NCI-H2227 (cell line): ENCODE measurements around the gene ACVRL1.

ENCODE experiments used
- DNase-seq: peaks from one replicate; lab custom pipeline; 2025; ENCODE audit not compliant: unreplicated experiment; lab: John Stamatoyannopoulos, UW

Gene ACVRL1

GRCh38 chr12:51961834-51962233, 54.5 kb downstream of the ACVRL1 start:
- DNase-seq: no peak

GRCh38 chr12:51962737-51963136, 55.4 kb downstream of the ACVRL1 start:
- no peak for DNase-seq

- no peak for DNase-seq
Observed at GRCh38 chr12:51963477-51963876, 56.2 kb downstream of the ACVRL1 start.

GRCh38 chr12:51969643-51970042, 62.3 kb downstream of the ACVRL1 start:
- DNase-seq: no peak

GRCh38 chr12:51970904-51971646, 63.8 kb downstream of the ACVRL1 start:
- DNase-seq: no peak

- no peak for DNase-seq
Observed at GRCh38 chr12:51971679-51972421, 64.5 kb downstream of the ACVRL1 start.

GRCh38 chr12:51972422-51972812, 65.1 kb downstream of the ACVRL1 start:
- no peak for DNase-seq

- no peak for DNase-seq
Observed at GRCh38 chr12:51972849-51973273, 65.6 kb downstream of the ACVRL1 start.
